HCT116 (cell line): Measurements from ENCODE around the gene ZMYND11. TPM values are rescaled to one million over a fixed set of nuclear protein-coding genes. Genes with fewer than 3 reads are reported as not detected.

ENCODE experiments used
- ATAC-seq: fragments of 200-7000 bp; cut with Tn5 transposase; 2 replicates; pipeline ENCODE4 v1.9.1; 2020; ENCODE audit warnings: mild to moderate bottlenecking, moderate library complexity
- BruUV-seq: library from RNA; stranded (reverse); fragments of 400-500 nt; replicated peaks from 2 replicates; lab custom pipeline; 2021; lab: Mats Ljungman, UMichigan
- CTCF ChIA-PET: fragments of 300-600 bp; sonication (Branson Sonifier 250); formaldehyde crosslinking; loops from one replicate; lab custom pipeline; 2021; ENCODE audit warnings: antibody characterized with exemption; lab: Charles Lee
- POLR2A ChIA-PET: fragments of 300-600, 350-600 bp; sonication (Branson Sonifier 250); formaldehyde crosslinking; loops from one replicate; lab custom pipeline; 2021; ENCODE audit warnings: antibody characterized with exemption; lab: Charles Lee
- RAD21 ChIA-PET, 2 experiments: fragments of 300-600 bp; sonication (Branson Sonifier 250); formaldehyde crosslinking; loops; one replicate each; lab custom pipeline; 2023; ENCODE audit warnings: low total read pairs in 2 of 2; ENCODE audit not compliant: uncharacterized antibody in 2 of 2, unreplicated experiment in 2 of 2, low non-redundant PET in 1 of 2; lab: Charles Lee
- DNase-seq: peaks from one replicate; pipeline ENCODE4 v3.0.0-alpha.2; 2010; ENCODE audit warnings: low read depth, low spot score
- H2AFZ ChIP-seq: fragments of 200-600 bp; shearing (Covaris generic), sonication (generic); 2 replicates; pipeline ENCODE4 v1.6.1; 2017; ENCODE audit warnings: low read depth, mixed run types, mixed read lengths, antibody characterized with exemption, low read length; ENCODE audit not compliant: poor library complexity, severe bottlenecking
- H3K27ac ChIP-seq: 2 replicates; pipeline ENCODE4 v1.5.1; 2012; ENCODE audit warnings: low read depth, low read length
- H3K27me3 ChIP-seq: fragments of 200-600 bp; sonication (generic); 2 replicates; pipeline ENCODE4 v1.6.1; 2016; ENCODE audit warnings: mixed run types, low read length, mixed read lengths; ENCODE audit not compliant: insufficient read depth
- H3K36me3 ChIP-seq, 2 experiments: fragments of 200-500 bp in 1 of 2; fragments of 200-600 bp in 1 of 2; sonication (Bioruptor generic) in 1 of 2; sonication (generic) in 1 of 2; 2 replicates each; pipeline versions ENCODE4 v1.5.1 to v1.6.1; 2014 to 2016; ENCODE audit warnings: low read length in 2 of 2, inconsistent platforms in 1 of 2, mixed read lengths in 1 of 2, mixed run types in 1 of 2; ENCODE audit not compliant: insufficient read depth in 2 of 2, control insufficient read depth in 1 of 2
- H3K4me1 ChIP-seq, 2 experiments: fragments of 200-600 bp in 1 of 2; sonication (generic) in 1 of 2; 2 replicates each; pipeline versions ENCODE4 v1.5.1 to v1.6.1; 2012 to 2017; ENCODE audit warnings: low read length in 2 of 2, inconsistent platforms in 1 of 2, mild to moderate bottlenecking in 1 of 2, mixed read lengths in 1 of 2, mixed run types in 1 of 2, moderate library complexity in 1 of 2; ENCODE audit not compliant: insufficient read depth in 2 of 2, control insufficient read depth in 1 of 2
- H3K4me2 ChIP-seq: fragments of 200-600 bp; sonication (generic); 2 replicates; pipeline ENCODE4 v1.6.1; 2017; ENCODE audit warnings: mixed run types, low read length, mixed read lengths
- H3K4me3 ChIP-seq, 2 experiments: fragments of 200-600 bp in 1 of 2; sonication (generic) in 1 of 2; replicated peaks in 1 of 2; 2 replicates each; pipeline ENCODE4 v1.5.1; 2011 to 2016; ENCODE audit warnings: low read length in 2 of 2, control low read depth in 1 of 2, low read depth in 1 of 2, mild to moderate bottlenecking in 1 of 2, mixed read lengths in 1 of 2, mixed run types in 1 of 2
- H3K79me2 ChIP-seq: fragments of 200-600 bp; sonication (generic); 2 replicates; pipeline ENCODE4 v1.6.1; 2017; ENCODE audit warnings: mild to moderate bottlenecking, mixed run types, low read length, moderate library complexity, mixed read lengths; ENCODE audit not compliant: insufficient read depth
- H3K9ac ChIP-seq: fragments of 200-600 bp; sonication (generic); 2 replicates; pipeline ENCODE4 v1.6.1; 2016; ENCODE audit warnings: low read length, mixed read lengths
- H3K9me2 ChIP-seq: fragments of 200-600 bp; sonication (generic), shearing (Covaris generic); 2 replicates; pipeline ENCODE4 v1.6.1; 2017; ENCODE audit warnings: mixed run types, mild to moderate bottlenecking, moderate library complexity; ENCODE audit not compliant: insufficient read depth
- H3K9me3 ChIP-seq, 2 experiments: fragments of 200-500 bp in 1 of 2; fragments of 200-600 bp in 1 of 2; sonication (Bioruptor generic) in 1 of 2; sonication (generic) in 1 of 2; 2 replicates each; pipeline ENCODE4 v1.6.1; 2014 to 2017; ENCODE audit warnings: low read length in 2 of 2, mixed read lengths in 2 of 2, inconsistent platforms in 1 of 2, low read depth in 1 of 2, mild to moderate bottlenecking in 1 of 2, mixed run types in 1 of 2, moderate library complexity in 1 of 2; ENCODE audit not compliant: control insufficient read depth in 1 of 2, insufficient read depth in 1 of 2
- H4K20me1 ChIP-seq: fragments of 200-600 bp; sonication (generic), shearing (Covaris generic); 2 replicates; pipeline ENCODE4 v1.6.1; 2017; ENCODE audit warnings: mixed run types, mild to moderate bottlenecking, moderate library complexity; ENCODE audit not compliant: insufficient read depth
- FOSL1 ChIP-seq: IDR thresholded peaks from 2 replicates; pipeline ENCODE4 v1.6.1; 2012; ENCODE audit warnings: low read depth
- JUND ChIP-seq: IDR thresholded peaks from 2 replicates; pipeline ENCODE4 v1.6.1; 2012
- MAX ChIP-seq: IDR thresholded peaks from 2 replicates; pipeline ENCODE4 v1.6.1; 2012
- POLR2AphosphoS5 ChIP-seq: IDR thresholded peaks from 2 replicates; pipeline ENCODE4 v1.6.1; 2011; ENCODE audit warnings: mild to moderate bottlenecking, low read depth, low read length, moderate library complexity
- REST ChIP-seq: IDR thresholded peaks from 2 replicates; pipeline ENCODE4 v1.6.1; 2012; ENCODE audit warnings: low read depth
- SIN3A ChIP-seq: IDR thresholded peaks from 2 replicates; pipeline ENCODE4 v1.6.1; 2012; ENCODE audit warnings: low read depth
- TCF7L2 ChIP-seq: IDR thresholded peaks from 2 replicates; pipeline ENCODE4 v1.7.0; 2011; ENCODE audit warnings: borderline replicate concordance, inconsistent platforms; ENCODE audit not compliant: insufficient read depth, insufficient read length; ENCODE audit errors: extremely low read depth
- YY1 ChIP-seq: IDR thresholded peaks from 2 replicates; pipeline ENCODE4 v1.6.1; 2011; ENCODE audit warnings: low read length, low read depth, moderate library complexity, mild to moderate bottlenecking; ENCODE audit not compliant: insufficient replicate concordance; ENCODE audit errors: extremely low read depth
- ZBTB33 ChIP-seq: IDR thresholded peaks from 2 replicates; pipeline ENCODE4 v1.6.1; 2011; ENCODE audit warnings: mild to moderate bottlenecking, low read length, moderate library complexity; ENCODE audit not compliant: insufficient replicate concordance; ENCODE audit errors: extremely low read depth
- ZFX ChIP-seq: fragments of 450-650 bp; IDR thresholded peaks from 2 replicates; pipeline ENCODE4 v1.6.1; 2017
- intact Hi-C: fragments of 100-400 bp; cut with micrococcal nuclease; formaldehyde crosslinking; loops from 2 replicates; pipeline ENCODE4 v1.10.0; 2022
- total RNA-seq: library from RNA; stranded (reverse); gene quantifications from one replicate; pipeline ENCODE4 v1.2.1, GENCODE V29; 2021; ENCODE audit not compliant: unreplicated experiment

ZMYND11 gene
- total RNA-seq, 1 experiment from 2014 or later: 28.3 TPM

- no TSS peak for BruUV-seq
- no peaks in the 10 kb centered on the region for H3K36me3 ChIP-seq
- no peak overlapping the region for H2AFZ ChIP-seq
- no peaks in the 10 kb centered on the region for H3K9me2 ChIP-seq
- ChIA-PET RAD21 (no interaction called here), CTCF (interaction anchor here (1.0 kb wide), 1 partner anchor 59 kb away, joined by 4 read pairs; no protein-coding TSS in a partner anchor), POLR2A (no interaction called here)
- peak overlapping the region; percentile 70 to 71 for H3K4me3 ChIP-seq
- H3K9ac ChIP-seq: peak overlapping the region; percentile 87
- H3K4me1 ChIP-seq: peaks cover 11 to 36% of the 10 kb centered on the region in 2 experiments
- peak; percentile 46 for ATAC-seq
- no peaks in the 10 kb centered on the region for H4K20me1 ChIP-seq
- no peaks in the 10 kb centered on the region for H3K27me3 ChIP-seq
- no peak for DNase-seq
- H3K79me2 ChIP-seq: peaks cover 47% of the 10 kb centered on the region
- H3K27ac ChIP-seq: peak overlapping the region; percentile 93
- intact Hi-C loops: no loop called here
- H3K4me2 ChIP-seq: peak overlapping the region; percentile 91
- H3K9me3 ChIP-seq: no peaks in the 10 kb centered on the region
- peak; percentile 52; the same call in 1 of the 2 replicates for TF ChIP-seq MAX
- 0 out of 2 replicates have a peak, but pooled peaks have one; percentile 9 for TF ChIP-seq JUND
- no peak for TF ChIP-seq FOSL1
- TF ChIP-seq YY1: no peak
- peak; percentile 44 for TF ChIP-seq SIN3A
- TF ChIP-seq ZBTB33: no peak
- TF ChIP-seq REST: no peak
- peak; percentile 7 for TF ChIP-seq TCF7L2
- peak; percentile 100 for TF ChIP-seq ZFX
- TF ChIP-seq POLR2AphosphoS5: peak; percentile 66
These were observed 578 bp downstream of the ZMYND11 start for GRCh38 chr10:135601-136464.
